SK-N-SH (cell line): ENCODE results near the gene TOPAZ1. TPM values are rescaled to one million over a fixed set of nuclear protein-coding genes. Genes with fewer than 3 reads are reported as not detected.

Source experiments
- CTCF ChIA-PET: fragments of 300-600, 350-600 bp; formaldehyde crosslinking; extraction: SDS; loops from one replicate; lab custom pipeline; 2021; lab: Yijun Ruan, JAX
- POLR2A ChIA-PET: fragments of 350-600 bp; sonication (Branson Sonifier 250); formaldehyde crosslinking; extraction: SDS; loops from one replicate; lab custom pipeline; 2020; ENCODE audit warnings: antibody characterized with exemption, inconsistent platforms; lab: Yijun Ruan, JAX
- DNase-seq: peaks from one replicate; pipeline ENCODE4 v3.0.0; 2012
- H2AFZ ChIP-seq: fragments of 200-600 bp; sonication (generic); 2 replicates; pipeline ENCODE4 v1.8.1; 2016; ENCODE audit warnings: antibody characterized with exemption, mild to moderate bottlenecking, low read depth
- H3F3A ChIP-seq: fragments of 200-600 bp; sonication (generic); replicated peaks from 2 replicates; pipeline ENCODE3; 2016; ENCODE audit warnings: antibody characterized with exemption, mild to moderate bottlenecking; ENCODE audit not compliant: insufficient read depth
- H3K27ac ChIP-seq, 2 experiments: fragments of 200-500 bp in 1 of 2; fragments of 200-600 bp in 1 of 2; sonication (Bioruptor generic) in 1 of 2; sonication (generic), shearing (Covaris generic) in 1 of 2; 2 replicates each; pipeline versions ENCODE4 v1.5.1 to v1.6.1; 2014 to 2016; ENCODE audit warnings: low read depth in 2 of 2, inconsistent platforms in 1 of 2, low read length in 1 of 2, mild to moderate bottlenecking in 1 of 2, mixed read lengths in 1 of 2
- H3K27me3 ChIP-seq: fragments of 200-600 bp; sonication (generic), shearing (Covaris generic); 2 replicates; pipeline ENCODE4 v1.6.1; 2016; ENCODE audit warnings: mixed run types; ENCODE audit not compliant: insufficient read depth
- H3K36me3 ChIP-seq, 2 experiments: fragments of 200-500 bp in 1 of 2; fragments of 200-600 bp in 1 of 2; sonication (Bioruptor generic) in 1 of 2; sonication (generic) in 1 of 2; replicated peaks in 1 of 2; 2 replicates each; pipeline versions ENCODE3 to v1.5.1; 2014 to 2016; ENCODE audit warnings: low read length in 1 of 2, mild to moderate bottlenecking in 1 of 2; ENCODE audit not compliant: insufficient read depth in 2 of 2, control insufficient read depth in 1 of 2
- H3K4me1 ChIP-seq, 2 experiments: fragments of 200-500 bp in 1 of 2; fragments of 200-600 bp in 1 of 2; sonication (Bioruptor generic) in 1 of 2; sonication (generic), shearing (Covaris generic) in 1 of 2; 2 replicates each; pipeline versions ENCODE4 v1.5.1 to v1.6.1; 2014 to 2016; ENCODE audit warnings: low read depth in 1 of 2, low read length in 1 of 2, mixed run types in 1 of 2; ENCODE audit not compliant: insufficient read depth in 2 of 2, control insufficient read depth in 1 of 2
- H3K4me2 ChIP-seq: fragments of 200-600 bp; sonication (generic), shearing (Covaris generic); 2 replicates; pipeline ENCODE4 v1.6.1; 2017; ENCODE audit warnings: mixed run types
- H3K4me3 ChIP-seq, 2 experiments: fragments of 200-500 bp in 1 of 2; fragments of 200-600 bp in 1 of 2; sonication (Bioruptor generic) in 1 of 2; sonication (generic), shearing (Covaris generic) in 1 of 2; 2 replicates each; pipeline versions ENCODE4 v1.5.1 to v1.8.1; 2014 to 2016; ENCODE audit warnings: low read depth in 2 of 2, inconsistent platforms in 1 of 2, low read length in 1 of 2, mild to moderate bottlenecking in 1 of 2, mixed read lengths in 1 of 2, moderate library complexity in 1 of 2
- H3K79me2 ChIP-seq: fragments of 200-600 bp; sonication (generic); 2 replicates; pipeline ENCODE4 v1.8.1; 2017; ENCODE audit warnings: mild to moderate bottlenecking; ENCODE audit not compliant: insufficient read depth
- H3K9ac ChIP-seq: fragments of 200-600 bp; sonication (generic); 2 replicates; pipeline ENCODE4 v1.6.1; 2017; ENCODE audit warnings: mixed run types
- H3K9me2 ChIP-seq: fragments of 200-600 bp; sonication (generic); 2 replicates; pipeline ENCODE4 v1.6.1; 2017; ENCODE audit warnings: mixed run types
- H3K9me3 ChIP-seq: fragments of 200-600 bp; sonication (generic); 2 replicates; pipeline ENCODE4 v1.6.1; 2017; ENCODE audit warnings: mixed run types, mild to moderate bottlenecking, moderate library complexity
- H4K20me1 ChIP-seq: fragments of 200-600 bp; sonication (generic); 2 replicates; pipeline ENCODE4 v1.6.1; 2017; ENCODE audit warnings: mild to moderate bottlenecking, mixed run types; ENCODE audit not compliant: insufficient read depth
- FOSL2 ChIP-seq: IDR thresholded peaks from 2 replicates; pipeline ENCODE4 v1.4.0; 2012; ENCODE audit warnings: low read depth, mild to moderate bottlenecking, moderate library complexity, borderline replicate concordance
- MEF2A ChIP-seq: IDR thresholded peaks from 2 replicates; pipeline ENCODE4 v1.4.0; 2012; ENCODE audit warnings: low read depth, borderline replicate concordance
- NFIC ChIP-seq: IDR thresholded peaks from 2 replicates; pipeline ENCODE4 v1.4.0; 2012; ENCODE audit warnings: borderline replicate concordance
- RCOR1 ChIP-seq: fragments of 150-350 bp; IDR thresholded peaks from 2 replicates; pipeline ENCODE4 v1.6.1; 2017; ENCODE audit warnings: antibody characterized with exemption, low read length
- RFX5 ChIP-seq: IDR thresholded peaks from 2 replicates; pipeline ENCODE4 v1.6.1; 2012; ENCODE audit warnings: mild to moderate bottlenecking, improper control_type of control experiment, low read length
- SMC3 ChIP-seq: IDR thresholded peaks from 2 replicates; pipeline ENCODE4 v1.6.1; 2012; ENCODE audit warnings: low read depth, low read length, improper control_type of control experiment
- WGBS: methylation state at CpG from one replicate; pipeline ENCODE4 v1.1.6; 2017; ENCODE audit warnings: low lambda C conversion rate; 5-methylcytosine and 5-hydroxymethylcytosine counted together
- polyA plus RNA-seq, 3 experiments: library from polyadenylated mRNA; depleted of rRNA; stranded (reverse); fragments of >200 nt; gene quantifications; 2 replicates each; pipeline ENCODE4 v1.2.3, GENCODE V29; 2012
- TF ChIP-seq, protein P1 (sequence below): IDR thresholded peaks from 2 replicates; pipeline ENCODE4; 2012
- TF ChIP-seq, protein P2 (sequence below): IDR thresholded peaks from 2 replicates; pipeline ENCODE4 v1.4.0; 2012; ENCODE audit warnings: low read depth, borderline replicate concordance
- TF ChIP-seq, protein P3 (sequence below): IDR thresholded peaks from 2 replicates; pipeline ENCODE4 v1.4.0; 2012; ENCODE audit warnings: low read depth

TOPAZ1 gene
- polyA plus RNA-seq, 1 of the 3 experiments (the other 2 are of a cell fraction): not detected

DNA sequence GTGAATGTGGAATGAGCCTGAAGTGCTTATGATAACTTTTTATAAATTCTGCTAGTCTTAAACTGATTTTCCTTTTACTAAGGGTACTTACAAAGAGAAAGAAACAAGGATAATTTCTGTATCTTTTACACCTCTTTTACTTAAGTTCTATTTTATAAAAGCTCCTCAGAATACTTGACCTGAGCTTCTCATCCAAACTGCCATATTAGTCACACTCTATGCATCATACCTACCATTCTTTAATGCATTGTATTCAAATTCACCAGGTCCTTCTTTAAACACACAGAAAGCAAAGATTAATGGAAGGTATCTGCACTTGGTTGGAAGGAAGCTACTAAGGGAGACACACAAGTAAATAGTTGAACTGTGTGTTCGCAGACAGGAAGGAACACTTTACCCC lies 1.6 kb upstream of the TOPAZ1 start:
- Histone ChIP-seq H3K79me2 (no peaks in the 10 kb centered on the region), H3K9me2 (no peaks in the 10 kb centered on the region), H2AFZ (no peak overlapping the region), H3K27ac (no peak overlapping the region), H3F3A (no peaks in the 10 kb centered on the region), H3K4me1 (no peaks in the 10 kb centered on the region; a peak in 1 of 4 replicates), H3K4me3 (no peak overlapping the region), H3K36me3 (no peaks in the 10 kb centered on the region), H3K9ac (no peak overlapping the region), H3K27me3 (no peaks in the 10 kb centered on the region), H3K4me2 (no peak overlapping the region)
- ChIA-PET POLR2A (no interaction called here), CTCF (interaction anchor here (0.8 to 1.3 kb wide), 3 partner anchors 10 to 696 kb away, joined by 3 read pairs; no protein-coding TSS in a partner anchor)
- 54% methylated on average over 1 of the region's 1 CpG for WGBS
- TF ChIP-seq, protein P1, sequence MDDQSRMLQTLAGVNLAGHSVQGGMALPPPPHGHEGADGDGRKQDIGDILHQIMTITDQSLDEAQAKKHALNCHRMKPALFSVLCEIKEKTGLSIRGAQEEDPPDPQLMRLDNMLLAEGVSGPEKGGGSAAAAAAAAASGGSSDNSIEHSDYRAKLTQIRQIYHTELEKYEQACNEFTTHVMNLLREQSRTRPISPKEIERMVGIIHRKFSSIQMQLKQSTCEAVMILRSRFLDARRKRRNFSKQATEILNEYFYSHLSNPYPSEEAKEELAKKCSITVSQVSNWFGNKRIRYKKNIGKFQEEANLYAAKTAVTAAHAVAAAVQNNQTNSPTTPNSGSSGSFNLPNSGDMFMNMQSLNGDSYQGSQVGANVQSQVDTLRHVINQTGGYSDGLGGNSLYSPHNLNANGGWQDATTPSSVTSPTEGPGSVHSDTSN: no peak
- TF ChIP-seq, protein P2, sequence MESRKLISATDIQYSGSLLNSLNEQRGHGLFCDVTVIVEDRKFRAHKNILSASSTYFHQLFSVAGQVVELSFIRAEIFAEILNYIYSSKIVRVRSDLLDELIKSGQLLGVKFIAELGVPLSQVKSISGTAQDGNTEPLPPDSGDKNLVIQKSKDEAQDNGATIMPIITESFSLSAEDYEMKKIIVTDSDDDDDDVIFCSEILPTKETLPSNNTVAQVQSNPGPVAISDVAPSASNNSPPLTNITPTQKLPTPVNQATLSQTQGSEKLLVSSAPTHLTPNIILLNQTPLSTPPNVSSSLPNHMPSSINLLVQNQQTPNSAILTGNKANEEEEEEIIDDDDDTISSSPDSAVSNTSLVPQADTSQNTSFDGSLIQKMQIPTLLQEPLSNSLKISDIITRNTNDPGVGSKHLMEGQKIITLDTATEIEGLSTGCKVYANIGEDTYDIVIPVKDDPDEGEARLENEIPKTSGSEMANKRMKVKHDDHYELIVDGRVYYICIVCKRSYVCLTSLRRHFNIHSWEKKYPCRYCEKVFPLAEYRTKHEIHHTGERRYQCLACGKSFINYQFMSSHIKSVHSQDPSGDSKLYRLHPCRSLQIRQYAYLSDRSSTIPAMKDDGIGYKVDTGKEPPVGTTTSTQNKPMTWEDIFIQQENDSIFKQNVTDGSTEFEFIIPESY: no peak
- TF ChIP-seq NFIC (no peak), MEF2A (no peak), FOSL2 (no peak)
- TF ChIP-seq, protein P3, sequence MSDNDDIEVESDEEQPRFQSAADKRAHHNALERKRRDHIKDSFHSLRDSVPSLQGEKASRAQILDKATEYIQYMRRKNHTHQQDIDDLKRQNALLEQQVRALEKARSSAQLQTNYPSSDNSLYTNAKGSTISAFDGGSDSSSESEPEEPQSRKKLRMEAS: no peak
- TF ChIP-seq, all 33 proteins: peak for 0
- DNase-seq: no peak
- Histone ChIP-seq H3K9me3 (no peaks in the 10 kb centered on the region), H4K20me1 (no peaks in the 10 kb centered on the region)

GRCh38 chr3:44242721-44243120 lies 1.0 kb downstream of the TOPAZ1 start:
- Histone ChIP-seq H3K9ac (no peak overlapping the region), H3K27ac (no peak overlapping the region), H2AFZ (no peak overlapping the region), H4K20me1 (no peaks in the 10 kb centered on the region), H3K9me2 (no peaks in the 10 kb centered on the region), H3K9me3 (no peaks in the 10 kb centered on the region), H3K4me2 (no peak overlapping the region), H3K79me2 (no peaks in the 10 kb centered on the region), H3K4me1 (no peaks in the 10 kb centered on the region), H3K36me3 (no peaks in the 10 kb centered on the region), H3K27me3 (no peaks in the 10 kb centered on the region), H3K4me3 (no peak overlapping the region), H3F3A (no peaks in the 10 kb centered on the region)
- 30% methylated on average over 3 of the region's 3 CpGs for WGBS
- ChIA-PET CTCF (interaction anchor here (0.6 kb wide), 1 partner anchor 45 kb away, joined by 3 read pairs; no protein-coding TSS in a partner anchor), POLR2A (no interaction called here)
- DNase-seq: no peak
- TF ChIP-seq, protein P2: no peak
- TF ChIP-seq SMC3 (no peak), RFX5 (no peak), RCOR1 (no peak), FOSL2 (no peak)
